ENCODE measurements around the gene ZNF547.
"Not testable (repeated sequence)": the region's sequence is repeated elsewhere in the genome, so short reads cannot be mapped to it uniquely, and the experiment has no call there.

Gene ZNF547

DNA sequence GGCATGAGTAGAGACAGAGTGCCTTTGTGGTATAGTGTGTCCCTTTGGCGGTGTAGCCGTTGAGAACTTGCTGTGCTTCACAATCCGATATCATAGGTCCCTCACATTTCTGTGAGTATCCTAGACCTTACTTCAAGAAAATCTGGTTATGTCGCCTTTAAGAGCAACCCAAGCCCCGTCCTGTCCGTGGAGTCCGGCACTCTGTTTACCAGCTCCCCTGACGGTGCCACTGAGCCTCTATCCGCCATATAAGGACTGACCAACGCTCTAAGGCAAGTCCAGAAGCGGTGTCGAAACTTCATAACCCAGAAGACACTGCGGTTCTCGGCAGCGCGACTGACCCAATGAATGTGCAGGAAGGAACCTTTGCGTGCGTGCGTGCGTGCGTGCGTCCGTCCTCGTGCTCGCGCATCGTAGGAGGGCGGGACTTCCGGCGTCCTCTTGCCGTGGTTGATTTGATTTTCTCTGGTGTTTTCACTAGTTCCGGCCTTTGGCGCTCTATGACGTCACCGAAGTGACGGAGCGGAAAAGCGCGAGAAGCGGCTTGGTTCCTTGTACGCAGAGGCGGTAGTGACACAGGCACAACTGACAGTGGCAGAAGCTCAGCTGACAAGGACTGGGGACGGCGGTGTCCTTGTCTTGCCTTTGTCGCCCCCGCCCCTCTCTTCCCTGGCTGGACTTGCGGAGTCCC lies at the start of gene ZNF547, which contains the start of gene TRAPPC2B:
Gene ZNF547 (plus strand): TSS at position 555 of the 691 bp plus-strand sequence. CDS start 5,005 bp downstream, outside the sequence.
Gene TRAPPC2B (plus strand): TSS at position 555 of the 691 bp plus-strand sequence. CDS start 1,283 bp downstream, outside the sequence.
- peak; percentile 97 to 98 for DNase-seq

GRCh38 chr19:57314146-57314545 lies 49.2 kb upstream of the ZNF547 start:
- no peak for DNase-seq

DNA sequence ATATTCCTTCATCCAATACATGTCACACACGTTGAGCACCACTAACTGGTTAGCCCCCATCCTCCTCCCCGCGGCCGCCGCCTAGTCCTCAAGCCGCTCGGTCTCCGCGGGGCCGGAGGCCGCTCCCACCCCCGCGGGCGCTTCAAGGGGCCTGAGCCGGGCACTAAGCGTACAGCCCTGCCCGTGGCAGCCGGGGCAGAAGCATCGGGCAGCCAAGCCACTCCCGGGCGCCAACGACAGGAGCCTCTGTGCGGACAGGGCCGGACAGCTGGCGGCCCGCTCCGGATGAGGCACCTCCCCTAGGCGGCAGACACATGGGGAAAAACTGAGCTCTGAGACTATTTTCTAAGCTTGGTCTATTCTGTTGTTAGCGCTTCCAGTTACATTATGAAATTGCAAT lies 45.8 kb upstream of the ZNF547 start:
- DNase-seq, result no peak

GRCh38 chr19:57319869-57320179 lies 43.5 kb upstream of the ZNF547 start:
- no peak for DNase-seq

- peak; percentile 90 to 93 for DNase-seq
Observed at GRCh38 chr19:57320180-57321084, 42.9 kb upstream of the ZNF547 start, which contains the start of gene ZNF543. ZNF543 (plus strand) TSS chr19:57320472; CDS start chr19:57320854, 382 bp downstream.

- DNase-seq, result no peak
Observed at GRCh38 chr19:57321116-57321515, 42.2 kb upstream of the ZNF547 start.

GRCh38 chr19:57321751-57322150 lies 41.6 kb upstream of the ZNF547 start:
- DNase-seq, result no peak

DNA sequence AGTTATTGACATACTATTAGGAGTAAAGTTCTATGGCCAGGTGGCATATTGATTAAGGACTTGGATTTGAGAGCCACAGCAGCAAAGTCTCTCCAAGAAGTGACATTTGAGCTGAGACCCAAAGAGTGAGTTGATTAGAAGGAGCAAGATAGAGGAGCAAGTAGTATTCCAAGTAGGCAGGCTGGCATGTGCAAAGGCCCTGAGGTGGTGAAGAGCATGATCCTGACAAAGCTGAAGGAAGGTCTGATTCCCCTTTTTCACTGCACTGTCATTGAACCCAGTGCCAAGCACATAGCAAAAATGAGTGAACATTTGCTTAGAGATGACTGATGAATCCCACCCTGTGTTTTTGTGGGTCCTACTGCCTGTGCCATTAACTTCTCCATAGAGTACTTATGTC lies 38.4 kb upstream of the ZNF547 start:
- DNase-seq, result no peak

DNA sequence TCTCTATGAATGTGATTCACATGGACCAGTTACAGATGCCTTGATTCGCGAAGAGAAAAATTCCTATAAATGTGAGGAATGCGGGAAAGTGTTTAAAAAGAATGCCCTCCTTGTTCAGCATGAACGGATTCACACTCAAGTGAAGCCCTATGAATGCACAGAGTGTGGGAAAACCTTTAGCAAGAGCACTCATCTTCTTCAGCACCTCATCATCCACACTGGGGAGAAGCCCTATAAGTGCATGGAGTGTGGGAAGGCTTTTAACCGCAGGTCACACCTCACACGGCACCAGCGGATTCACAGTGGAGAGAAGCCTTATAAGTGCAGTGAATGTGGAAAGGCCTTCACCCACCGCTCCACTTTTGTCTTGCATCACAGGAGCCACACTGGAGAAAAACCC lies 35.4 kb upstream of the ZNF547 start:
- no peak for DNase-seq

DNA sequence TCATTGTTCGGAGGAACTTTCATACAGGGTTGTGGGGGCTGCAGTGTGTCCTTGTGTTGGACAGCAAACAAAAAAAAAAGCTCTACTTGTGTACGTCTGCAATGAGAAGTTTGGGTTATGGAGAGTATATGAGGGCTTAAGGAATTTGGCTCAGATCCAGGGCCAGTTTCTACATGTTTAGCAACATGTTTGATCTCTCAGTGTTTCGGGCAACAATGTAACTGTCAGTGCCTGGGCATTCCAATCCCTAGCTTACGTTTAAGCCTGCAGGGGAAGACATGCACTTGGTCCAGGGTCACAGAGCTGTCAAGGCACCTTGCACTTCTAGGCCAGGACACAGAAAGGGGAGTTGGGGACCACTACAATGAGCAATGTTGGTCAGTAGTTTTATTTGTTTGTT lies 29.2 kb upstream of the ZNF547 start:
- no peak for DNase-seq

- DNase-seq, result no peak
Observed at GRCh38 chr19:57338877-57339276, 24.5 kb upstream of the ZNF547 start.

DNA sequence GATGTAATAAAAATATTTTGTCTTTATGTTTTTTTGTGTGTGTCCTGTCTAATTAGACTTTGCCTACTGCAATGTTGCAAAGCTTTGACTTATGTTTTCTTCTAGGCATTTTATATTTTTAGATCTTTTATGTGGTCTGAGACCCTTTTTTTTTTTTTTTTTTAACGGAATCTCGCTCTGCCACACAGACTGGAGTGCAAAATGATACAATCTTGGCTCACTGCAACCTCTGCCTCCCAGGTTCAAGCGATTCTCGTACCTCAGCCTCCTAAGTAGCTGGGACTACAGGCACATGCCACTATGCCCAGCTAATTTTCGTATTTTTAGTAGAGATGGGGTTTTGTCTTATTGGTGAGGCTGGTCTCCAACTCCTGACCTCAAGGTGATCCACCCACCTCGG lies 20.8 kb upstream of the ZNF547 start:
- DNase-seq, result no peak

DNA sequence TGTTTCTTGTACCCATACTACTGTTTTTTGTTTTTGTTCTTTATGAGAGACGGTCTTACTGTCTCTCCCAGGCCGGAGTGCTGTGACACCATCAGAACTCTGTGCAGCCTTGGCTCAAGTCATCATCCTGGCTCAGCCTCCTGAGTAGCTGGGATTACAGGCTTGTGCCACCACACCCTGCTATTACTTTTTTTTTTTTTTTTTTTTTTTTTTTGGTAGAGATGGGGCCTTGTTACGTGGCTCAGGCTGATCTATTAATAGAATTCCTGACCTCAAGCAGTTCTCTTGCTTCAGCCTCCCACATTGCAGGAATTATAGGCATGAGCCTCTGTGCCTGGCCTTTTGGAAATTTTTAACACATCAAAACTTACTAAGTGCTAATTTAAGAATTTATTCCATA lies 15.2 kb upstream of the ZNF547 start:
- DNase-seq, result no peak

DNA sequence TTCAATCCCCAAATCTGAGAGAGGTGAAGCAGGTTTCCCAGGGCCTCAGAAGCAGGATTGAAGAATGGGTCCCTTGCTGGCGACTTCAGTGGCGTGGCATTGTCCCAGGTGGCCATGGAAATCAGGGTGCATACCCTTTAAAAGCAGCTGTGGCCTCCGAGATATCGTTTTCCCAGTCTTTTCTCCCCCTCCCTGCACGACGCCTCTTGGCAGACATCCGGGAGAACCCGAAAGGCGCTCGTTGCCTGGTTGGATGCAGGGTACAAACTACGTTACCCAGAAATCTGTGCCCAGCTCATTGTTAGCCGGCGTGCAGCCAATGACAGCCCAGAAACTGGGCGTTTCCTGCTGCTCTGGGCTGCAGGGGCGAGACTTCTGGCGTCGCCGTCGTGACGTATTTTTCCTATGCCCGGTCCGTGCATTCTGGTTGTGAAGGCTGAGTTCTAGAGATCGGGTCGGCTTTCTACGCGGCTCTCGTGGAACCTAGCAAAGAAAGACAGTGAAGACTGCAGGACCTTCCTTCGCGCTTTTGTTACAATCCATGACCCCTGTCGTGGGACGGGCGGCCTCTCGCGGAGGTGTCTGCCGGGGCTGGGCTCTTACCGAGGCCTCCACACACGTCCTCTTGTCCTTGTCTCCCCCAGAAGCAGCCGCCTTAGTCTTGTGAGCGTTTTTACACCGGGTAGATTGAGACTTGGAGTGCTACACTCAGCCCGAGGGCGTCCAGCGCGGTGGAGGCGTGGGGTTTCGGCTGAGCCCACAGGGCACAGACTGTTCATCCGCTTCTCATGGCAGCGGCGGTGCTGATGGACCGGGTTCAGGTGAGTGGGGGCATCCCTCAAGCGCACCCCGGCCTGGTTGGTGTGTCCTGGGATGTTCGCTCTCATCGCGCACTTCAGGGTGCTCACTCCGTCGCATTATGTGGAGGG lies 12.2 kb upstream of the ZNF547 start, which contains the start of gene ZNF304:
Gene ZNF304 (plus strand): TSS at position 395 of the 929 bp plus-strand sequence. CDS start 394 bp downstream, at position 789.
- peak; percentile 77 to 81 for DNase-seq

DNA sequence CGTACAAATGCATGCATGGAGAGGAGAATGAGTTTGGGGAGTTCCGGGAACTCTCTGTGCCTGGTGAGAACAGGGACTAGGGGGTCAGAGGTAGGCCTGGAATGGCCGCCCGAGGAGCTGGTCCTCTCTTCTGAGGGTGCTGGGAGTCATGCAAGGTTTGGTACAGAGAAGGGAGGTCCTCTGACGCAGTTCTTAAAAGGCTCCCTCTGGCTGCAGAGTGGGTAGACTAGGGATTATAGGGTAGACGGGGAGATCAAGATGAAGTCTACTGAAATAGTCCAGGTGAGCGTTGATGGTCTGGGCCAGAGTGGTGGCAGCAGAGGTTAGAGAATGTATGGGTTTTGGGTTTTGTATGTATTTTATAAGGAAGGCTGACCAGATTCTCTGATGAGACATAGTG lies 11.5 kb upstream of the ZNF547 start:
- DNase-seq, result no peak

GRCh38 chr19:57355916-57356315 lies 7.4 kb upstream of the ZNF547 start:
- no peak for DNase-seq

DNA sequence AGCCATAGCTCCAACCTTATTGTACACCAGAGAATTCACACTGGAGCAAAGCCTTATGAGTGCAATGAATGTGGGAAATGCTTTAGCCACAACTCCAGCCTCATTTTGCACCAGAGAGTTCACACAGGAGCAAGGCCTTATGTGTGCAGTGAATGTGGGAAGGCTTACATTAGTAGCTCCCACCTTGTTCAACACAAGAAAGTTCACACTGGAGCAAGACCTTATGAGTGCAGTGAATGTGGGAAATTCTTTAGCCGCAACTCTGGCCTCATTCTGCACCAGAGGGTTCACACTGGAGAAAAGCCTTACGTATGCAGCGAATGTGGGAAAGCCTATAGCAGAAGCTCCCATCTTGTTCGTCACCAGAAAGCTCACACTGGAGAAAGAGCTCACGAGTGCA lies 5.9 kb upstream of the ZNF547 start:
- no peak for DNase-seq

- no peak for DNase-seq
Observed at GRCh38 chr19:57359300-57359699, 4.1 kb upstream of the ZNF547 start.

- DNase-seq, result no peak
Observed at GRCh38 chr19:57362419-57362818, 932 bp upstream of the ZNF547 start.

DNA sequence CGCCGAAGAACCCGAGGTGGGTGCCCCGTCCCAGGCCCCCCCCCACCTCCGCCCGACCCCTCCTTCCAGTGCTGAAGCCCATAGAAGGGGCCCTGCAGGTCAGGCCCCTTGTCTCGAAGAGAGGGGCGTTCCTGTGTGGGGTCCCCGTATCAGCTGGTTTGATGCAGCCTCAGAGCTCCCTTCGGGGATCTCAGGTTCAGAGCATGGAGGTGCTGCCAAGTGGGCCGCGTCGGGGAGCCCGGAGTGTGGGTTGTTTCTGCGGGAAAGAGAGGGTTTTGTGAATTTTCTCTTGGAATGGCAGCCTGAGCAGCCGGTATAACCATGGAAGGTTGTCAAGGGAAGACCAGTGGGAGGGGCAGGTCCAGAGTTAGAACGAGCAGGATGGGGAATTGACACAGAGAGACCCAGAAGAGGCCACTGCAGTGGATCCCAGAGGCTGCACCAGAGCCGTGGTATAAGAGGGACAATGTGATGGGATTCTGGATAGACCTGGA lies 384 bp downstream of the ZNF547 start:
- DNase-seq, result no peak

GRCh38 chr19:57366776-57367175 lies 3.4 kb downstream of the ZNF547 start:
- DNase-seq, result no peak

GRCh38 chr19:57374179-57374578 lies 10.8 kb downstream of the ZNF547 start:
- DNase-seq, result no peak

GRCh38 chr19:57374647-57375046 lies 11.3 kb downstream of the ZNF547 start:
- DNase-seq, result not testable (repeated sequence)

Measured in activated CD4-positive, alpha-beta T cell treated with anti-CD3 and anti-CD28 coated beads, Interleukin-2, amount 50 U/mL, for 4 hours (primary cell).